Measurements from ENCODE around the gene SLC35F1. TPM values are rescaled to one million over a fixed set of nuclear protein-coding genes. Genes with fewer than 3 reads are reported as not detected.

Gene SLC35F1
- total RNA-seq, 1 experiment from 2014 or later = 4.3 TPM

DNA sequence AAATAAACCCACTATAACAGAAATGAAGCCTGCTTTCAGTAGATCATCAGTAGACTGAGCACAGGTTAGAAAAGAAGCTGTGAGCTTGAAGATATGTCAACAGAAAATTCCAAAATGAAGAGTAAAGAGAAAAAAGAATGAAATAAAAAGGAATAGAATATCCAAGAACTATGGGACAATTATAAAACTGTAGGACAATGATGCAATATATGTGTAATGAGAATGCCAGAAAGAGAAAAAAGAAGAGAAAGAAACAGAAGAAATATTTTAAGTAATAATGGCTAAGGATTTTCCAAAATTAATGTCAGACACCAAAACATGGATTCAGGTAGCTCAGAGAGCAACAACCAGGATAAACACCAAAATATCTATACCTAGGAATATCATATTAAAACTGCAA, 449.6 kb downstream of the SLC35F1 start:
- H3K4me1 Mint-ChIP-seq = no peaks in the 10 kb centered on the region; a peak in 1 of 4 replicates
- H3K4me3 Mint-ChIP-seq = no peak overlapping the region
- H2AK5ac ChIP-seq (ENCODE audit: insufficient read length, low read length) = no peak overlapping the region

More for the DNA sequence above, 449.6 kb downstream of the SLC35F1 start:
- Histone ChIP-seq H3K4ac (ENCODE audit: low read depth, low read length) (no peak overlapping the region), H4K5ac (ENCODE audit: insufficient read length, low read depth, low read length) (no peak overlapping the region), H2BK12ac (ENCODE audit: insufficient read length, low read depth, low read length) (no peak overlapping the region), H2BK20ac (ENCODE audit: low read depth, low read length, poor library complexity, severe bottlenecking) (no peak overlapping the region), H2AFZ (ENCODE audit: low read length) (no peak overlapping the region), H3K14ac (ENCODE audit: insufficient read depth, low read length) (no peak overlapping the region), H3K56ac (ENCODE audit: insufficient read length, low read depth, low read length) (no peak overlapping the region), H4K91ac (ENCODE audit: insufficient read length, low read depth, low read length) (no peak overlapping the region), H3K27ac (ENCODE audit: insufficient read length, low read depth, low read length) (no peak overlapping the region), H2BK5ac (ENCODE audit: insufficient read length, low read length) (no peak overlapping the region), H3K27me3 (ENCODE audit: insufficient read depth, low read length) (no peaks in the 10 kb centered on the region), H3K9me3 (ENCODE audit: control insufficient read depth, low read depth, low read length) (no peaks in the 10 kb centered on the region), H4K20me1 (ENCODE audit: control insufficient read depth, insufficient read depth, insufficient read length) (no peaks in the 10 kb centered on the region), H3K4me2 (ENCODE audit: insufficient read depth, insufficient read length, low read length) (no peak overlapping the region), H3K4me1 (ENCODE audit: insufficient read depth, low read length) (no peaks in the 10 kb centered on the region; the same call in 1 of the 2 replicates), H3K79me2 (ENCODE audit: insufficient read depth, low read length) (no peaks in the 10 kb centered on the region), H2BK120ac (ENCODE audit: low read depth, low read length, poor library complexity, severe bottlenecking) (no peak overlapping the region), H3K23me2 (ENCODE audit: insufficient read length, low read depth, low read length, poor library complexity, severe bottlenecking) (no peaks in the 10 kb centered on the region), H3K9ac (ENCODE audit: extremely low read depth, insufficient read length, low read length) (no peak overlapping the region), H3T11ph (ENCODE audit: low read length) (no peak overlapping the region), H2BK15ac (ENCODE audit: low read depth, low read length) (no peak overlapping the region), H3K18ac (ENCODE audit: insufficient read length, low read depth, low read length) (no peak overlapping the region), H3K23ac (ENCODE audit: insufficient read length, low read depth, low read length) (no peak overlapping the region), H4K8ac (replicated peaks; ENCODE audit: insufficient read length, low read depth, low read length) (no peak overlapping the region), H3K79me1 (ENCODE audit: insufficient read depth, low read depth, low read length, poor library complexity, severe bottlenecking) (no peaks in the 10 kb centered on the region)
- TF ChIP-seq, protein P1, sequence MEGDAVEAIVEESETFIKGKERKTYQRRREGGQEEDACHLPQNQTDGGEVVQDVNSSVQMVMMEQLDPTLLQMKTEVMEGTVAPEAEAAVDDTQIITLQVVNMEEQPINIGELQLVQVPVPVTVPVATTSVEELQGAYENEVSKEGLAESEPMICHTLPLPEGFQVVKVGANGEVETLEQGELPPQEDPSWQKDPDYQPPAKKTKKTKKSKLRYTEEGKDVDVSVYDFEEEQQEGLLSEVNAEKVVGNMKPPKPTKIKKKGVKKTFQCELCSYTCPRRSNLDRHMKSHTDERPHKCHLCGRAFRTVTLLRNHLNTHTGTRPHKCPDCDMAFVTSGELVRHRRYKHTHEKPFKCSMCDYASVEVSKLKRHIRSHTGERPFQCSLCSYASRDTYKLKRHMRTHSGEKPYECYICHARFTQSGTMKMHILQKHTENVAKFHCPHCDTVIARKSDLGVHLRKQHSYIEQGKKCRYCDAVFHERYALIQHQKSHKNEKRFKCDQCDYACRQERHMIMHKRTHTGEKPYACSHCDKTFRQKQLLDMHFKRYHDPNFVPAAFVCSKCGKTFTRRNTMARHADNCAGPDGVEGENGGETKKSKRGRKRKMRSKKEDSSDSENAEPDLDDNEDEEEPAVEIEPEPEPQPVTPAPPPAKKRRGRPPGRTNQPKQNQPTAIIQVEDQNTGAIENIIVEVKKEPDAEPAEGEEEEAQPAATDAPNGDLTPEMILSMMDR (conservative IDR thresholded peaks at IDR 0.05) = no peak
- no peak for DNase-seq
- Mint-ChIP-seq H3K27ac (no peak overlapping the region; a peak in 1 of 7 replicates), H3K27me3 (ENCODE audit: low read depth) (no peaks in the 10 kb centered on the region), H3K9me3 (peaks cover 6% of the 10 kb centered on the region in 2 experiments; a peak in 3 of 5 replicates), H3K36me3 (ENCODE audit: insufficient read depth in 1 of 3, low read depth in 3 of 3) (peaks cover 0 to 6% (median 2%) of the 10 kb centered on the region in 3 experiments; a peak in 1 of 7 replicates)

Other genes with a start within 250 kb of the SLC35F1 start
- gene NUS1, start 231.8 kb upstream of the SLC35F1 start, total RNA-seq (2021) = 55.8 and 56.9 TPM in 2 replicates